Fibroblast of skin of right biceps (primary cell): ENCODE data around the gene C22orf39.

Source experiments
- DNase-seq: peaks from one replicate; pipeline ENCODE4 v3.0.0-alpha.2; 2013

The C22orf39 gene

DNA sequence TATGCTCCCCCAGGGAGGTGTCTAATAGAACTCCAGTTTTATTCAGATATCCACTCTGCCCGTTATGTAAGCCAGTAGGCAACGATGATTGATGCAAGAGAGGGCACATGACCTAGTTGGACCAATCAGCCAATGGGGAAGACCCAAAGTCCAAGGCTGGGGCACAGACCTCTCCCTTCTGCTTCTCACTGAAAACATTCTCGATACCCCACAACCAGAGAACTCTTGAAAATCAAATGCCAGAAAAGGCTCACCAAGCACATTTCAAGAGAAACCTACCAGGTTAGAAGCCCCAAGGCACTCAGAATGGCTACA is 23.4 kb downstream of the C22orf39 start:
- DNase-seq = no peak

- DNase-seq = no peak
Measured at GRCh38 chr22:19422440-19423301, 24.8 kb downstream of the C22orf39 start.

- no peak for DNase-seq
Measured at GRCh38 chr22:19420321-19420720, 27.2 kb downstream of the C22orf39 start.

DNA sequence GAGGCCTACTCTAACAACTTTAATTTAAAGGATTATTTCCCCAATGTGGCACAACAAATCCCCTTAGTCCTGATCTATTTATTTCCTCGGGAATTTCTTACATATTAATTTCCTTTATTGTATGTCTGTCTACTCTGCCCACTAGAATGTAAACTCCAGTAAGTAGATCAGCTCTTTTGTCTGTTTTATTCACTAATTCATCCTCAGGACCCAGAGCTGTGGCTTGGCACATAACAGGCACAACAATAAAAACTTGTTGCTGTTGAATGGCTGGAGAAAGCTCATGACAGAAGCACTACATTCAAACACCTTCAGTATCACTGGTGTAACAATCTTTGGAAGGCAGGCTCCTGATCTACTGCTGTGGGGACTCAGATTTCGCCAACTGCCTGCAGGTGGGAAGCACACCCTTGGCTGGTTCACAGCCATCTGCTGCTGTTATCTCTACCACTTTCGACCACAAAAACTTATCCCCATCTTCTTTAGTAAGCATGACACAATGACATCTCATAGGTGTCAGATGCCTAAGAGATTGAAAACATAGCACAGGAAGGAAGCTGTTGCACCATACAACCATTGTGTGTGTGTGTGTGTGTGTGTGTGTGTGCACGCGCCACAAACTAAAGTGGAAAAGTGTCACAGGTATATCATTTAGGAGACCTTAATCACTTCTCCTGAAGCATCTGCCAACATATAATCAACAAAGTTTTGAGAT is 27.9 kb downstream of the C22orf39 start:
- no peak for DNase-seq

DNA sequence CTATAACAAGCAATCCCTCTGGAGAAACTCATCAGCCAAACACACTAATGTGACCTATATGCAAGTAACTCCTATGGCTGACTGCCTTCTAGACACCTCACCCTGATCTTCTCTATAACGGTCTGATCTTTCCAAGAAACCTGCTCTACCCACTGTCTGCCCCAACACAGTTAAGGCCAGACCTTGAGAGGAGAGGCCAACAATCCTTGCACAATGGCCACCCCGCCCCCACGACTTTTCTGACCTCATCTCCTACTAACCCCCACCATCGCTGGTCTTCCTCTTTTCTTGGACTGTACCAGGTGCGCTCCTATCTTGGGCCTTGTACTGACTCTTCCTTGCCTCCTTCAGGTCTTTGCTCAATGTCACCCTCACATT is 28.4 kb downstream of the C22orf39 start:
- DNase-seq = no peak

DNA sequence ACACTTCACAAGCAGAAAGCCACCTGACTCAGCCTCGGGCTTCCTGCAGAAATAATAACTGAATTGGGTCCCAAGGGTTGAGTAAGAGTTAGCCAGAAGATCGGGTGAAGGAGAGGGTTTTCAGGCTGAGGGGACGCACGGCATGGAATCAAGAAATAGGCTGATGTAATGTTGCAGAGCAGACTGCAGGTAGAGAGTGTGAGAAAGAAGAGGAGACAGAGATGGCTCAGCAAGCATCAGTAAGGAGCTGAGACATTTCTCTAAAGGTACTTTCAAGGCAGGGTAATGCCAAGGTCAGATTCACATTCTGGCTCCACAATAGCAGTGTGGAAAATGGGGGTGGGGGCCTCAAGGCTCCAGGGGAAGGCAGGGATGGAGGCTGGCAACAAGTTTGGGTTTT is 34.6 kb downstream of the C22orf39 start:
- DNase-seq = no peak

DNA sequence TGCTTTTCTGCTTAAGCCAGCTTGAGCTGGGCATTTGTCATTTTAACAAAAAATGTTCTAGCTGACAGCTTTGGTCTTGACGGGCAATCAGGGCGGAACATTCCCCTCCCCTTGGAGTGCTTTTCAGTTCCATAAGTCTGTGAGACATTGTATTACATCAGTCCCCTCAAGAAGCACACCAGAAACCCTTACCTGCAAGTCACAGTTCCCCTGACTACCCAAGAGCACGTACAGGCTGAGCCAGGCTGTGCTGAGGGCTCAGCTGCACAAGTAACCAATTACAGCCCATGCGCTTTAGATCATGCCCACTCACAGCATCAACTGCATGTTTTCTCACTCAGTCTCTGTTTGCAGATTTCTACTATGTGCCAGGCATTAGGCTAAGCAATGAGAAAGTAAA is 35.0 kb downstream of the C22orf39 start:
- no peak for DNase-seq

- DNase-seq = no peak
Measured at GRCh38 chr22:19411690-19412045, 35.8 kb downstream of the C22orf39 start.

DNA sequence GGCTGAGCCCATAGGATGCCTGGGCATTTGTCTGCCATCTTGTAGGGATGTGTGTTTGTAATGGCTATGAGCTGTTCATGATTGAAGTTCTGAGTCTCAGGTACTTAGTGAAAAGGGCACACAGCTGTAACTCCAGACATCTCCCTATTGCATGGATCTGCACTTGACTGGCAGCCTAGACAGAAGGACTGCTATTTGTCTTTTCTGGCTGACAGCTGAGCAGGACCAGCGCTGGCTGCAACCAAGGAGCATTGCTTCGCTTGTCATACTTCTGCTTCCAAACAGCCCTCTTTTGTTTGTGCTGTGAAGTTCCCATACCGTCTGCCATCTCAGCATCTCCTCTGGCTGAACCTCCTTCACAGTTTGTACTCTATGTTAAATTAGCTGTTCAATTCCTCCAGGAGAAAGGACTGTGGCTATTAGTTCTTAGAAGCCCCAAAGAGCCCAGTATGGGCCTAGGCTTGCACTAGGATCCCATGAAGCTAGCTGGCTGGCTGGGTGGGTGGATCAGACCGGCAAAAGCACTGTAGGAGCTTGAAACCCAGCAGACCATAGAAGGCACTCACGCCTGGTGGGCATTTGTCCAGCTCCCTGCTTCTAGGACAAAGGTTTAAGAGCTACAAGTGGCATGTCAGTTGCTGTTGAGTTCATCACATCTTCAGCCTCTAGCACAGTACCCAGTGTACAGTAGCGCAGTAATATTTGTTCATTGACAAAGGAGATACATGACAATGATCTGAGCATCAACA is 36.4 kb downstream of the C22orf39 start:
- no peak for DNase-seq

DNA sequence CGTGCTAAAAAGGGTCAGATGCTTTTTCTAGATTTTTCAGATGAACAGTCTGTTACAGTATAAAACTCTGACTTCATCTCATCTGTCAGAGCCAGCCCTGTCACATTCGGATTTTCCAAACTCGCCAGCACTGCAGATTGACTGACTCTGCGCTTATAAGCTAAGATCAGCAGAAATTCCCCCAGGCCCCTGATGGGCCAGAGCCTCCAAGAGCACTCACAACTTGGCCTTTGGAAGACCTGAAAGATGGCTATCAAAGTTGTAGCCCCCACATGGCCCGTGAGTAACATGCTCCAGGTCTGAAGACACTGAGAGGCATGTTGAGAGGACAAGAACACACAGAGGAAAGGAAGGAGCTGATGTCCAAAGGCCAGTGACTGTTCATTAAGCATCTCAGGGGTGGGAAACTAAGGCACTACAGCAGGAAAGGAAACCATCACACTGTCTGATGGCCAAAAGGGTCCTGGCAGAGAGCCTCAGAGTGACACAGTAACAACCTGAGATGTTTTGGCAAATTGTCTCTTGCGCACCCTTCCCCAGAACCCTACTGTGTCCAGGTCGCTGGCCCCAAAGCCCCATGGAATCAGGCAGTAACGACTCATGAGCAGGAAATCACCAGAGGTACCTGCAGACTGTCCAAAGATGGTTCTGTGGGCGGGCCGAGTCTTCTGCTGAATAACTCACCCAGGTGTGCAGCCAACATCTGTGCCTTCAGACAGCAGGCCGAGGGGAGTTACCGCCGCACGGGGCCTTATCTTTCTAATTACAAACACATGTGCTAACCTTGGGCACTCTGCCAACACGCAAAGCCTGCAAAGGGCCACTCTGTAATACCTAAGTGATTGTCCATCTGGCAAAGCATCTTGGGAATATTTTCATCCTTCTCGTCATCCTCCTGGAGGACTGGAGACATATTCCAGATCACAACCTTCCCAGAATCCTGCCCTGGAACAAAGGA is 39.6 kb downstream of the C22orf39 start:
- DNase-seq = peak; percentile 57

GRCh38 chr22:19406846-19407245 is 40.7 kb downstream of the C22orf39 start:
- no peak for DNase-seq

DNA sequence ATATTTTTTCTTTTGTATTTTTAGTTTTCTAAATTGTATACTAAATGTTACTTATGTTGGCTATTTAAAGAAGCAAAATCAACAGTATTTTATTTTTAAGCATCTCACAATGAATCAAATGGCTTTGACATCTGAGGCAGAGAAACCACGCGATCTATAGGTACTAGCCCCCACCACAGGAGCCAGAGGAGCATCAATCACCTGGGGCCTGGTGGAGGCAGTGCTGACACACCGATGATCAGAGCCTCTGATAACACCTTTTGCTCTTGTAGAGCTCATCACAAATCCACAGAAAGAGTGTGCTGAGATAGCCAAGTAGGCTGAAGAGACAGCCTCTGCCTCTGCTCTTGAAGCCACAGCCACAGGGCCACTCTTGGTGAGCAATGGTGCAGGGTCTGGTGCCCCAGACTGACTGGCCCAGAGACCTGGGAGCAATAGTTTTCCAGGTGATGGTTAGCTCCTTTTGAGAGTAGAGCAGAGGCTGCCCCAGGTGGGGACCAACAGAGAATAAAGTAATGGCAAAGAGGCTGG is 41.2 kb downstream of the C22orf39 start:
- DNase-seq = no peak

DNA sequence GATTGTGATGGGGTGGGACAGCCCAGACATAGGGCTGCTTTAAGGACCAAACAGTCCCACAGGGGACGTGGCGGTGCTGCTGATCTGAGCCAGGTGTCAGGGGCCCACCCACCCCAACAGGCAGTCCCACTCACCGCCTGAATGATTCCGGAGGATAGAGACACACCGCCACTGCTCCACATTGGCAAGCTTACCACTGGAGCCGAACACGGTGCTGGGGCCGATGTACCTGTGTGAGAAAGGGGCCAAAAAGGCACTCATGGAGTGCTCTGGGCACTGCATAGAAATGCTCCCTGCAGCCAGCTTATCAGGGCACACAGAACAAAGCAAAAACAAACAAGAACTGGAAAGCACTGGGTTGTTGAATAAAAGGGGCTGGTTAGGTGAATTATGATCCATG is 41.9 kb downstream of the C22orf39 start:
- DNase-seq = no peak

- DNase-seq = no peak
Measured at GRCh38 chr22:19405133-19405532, 42.4 kb downstream of the C22orf39 start.

DNA sequence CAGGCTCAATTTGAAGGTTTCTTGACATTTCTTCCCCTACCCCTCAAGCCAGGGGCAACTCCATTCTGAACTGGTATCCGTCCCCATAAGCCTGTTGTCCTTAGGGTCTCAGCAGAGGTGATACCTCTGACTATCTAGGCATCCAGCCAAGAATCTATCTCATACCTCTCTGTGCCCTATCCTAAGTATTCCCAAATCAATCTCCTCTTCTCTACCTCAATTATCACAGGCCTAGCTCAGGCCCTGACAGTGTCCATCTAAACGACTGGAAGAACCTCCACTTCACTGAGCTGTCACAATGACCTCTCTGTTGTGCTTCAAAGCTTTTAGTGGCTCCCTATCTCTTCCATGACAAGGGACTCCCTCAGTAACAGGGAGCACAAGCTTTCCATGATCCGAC is 42.8 kb downstream of the C22orf39 start:
- DNase-seq = no peak

DNA sequence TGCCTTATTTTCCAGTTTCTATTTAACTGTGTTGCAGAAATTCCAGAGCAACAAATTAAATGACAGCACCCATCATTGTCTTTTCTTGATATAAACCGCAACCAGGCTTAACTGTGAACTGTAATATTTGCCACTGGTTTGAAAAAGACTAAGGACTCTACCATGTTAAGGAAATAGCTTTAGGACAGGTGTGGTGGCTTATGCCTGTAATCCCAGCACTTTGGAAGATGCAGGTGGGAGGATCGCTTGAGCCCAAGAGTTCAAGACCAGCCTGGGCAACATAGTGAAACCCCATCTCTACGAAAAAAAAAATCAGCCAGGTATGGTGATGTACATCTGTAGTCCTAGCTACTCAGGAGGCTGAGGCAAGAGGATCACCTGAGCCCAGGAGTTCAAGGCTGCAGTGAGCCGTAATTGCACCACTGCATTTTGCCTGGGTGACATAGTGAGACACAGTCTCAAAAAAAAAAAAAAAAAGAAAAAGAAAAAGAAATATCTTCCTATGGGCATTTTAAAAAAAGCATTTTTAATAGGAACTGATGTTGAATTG is 44.8 kb downstream of the C22orf39 start:
- DNase-seq = no peak

DNA sequence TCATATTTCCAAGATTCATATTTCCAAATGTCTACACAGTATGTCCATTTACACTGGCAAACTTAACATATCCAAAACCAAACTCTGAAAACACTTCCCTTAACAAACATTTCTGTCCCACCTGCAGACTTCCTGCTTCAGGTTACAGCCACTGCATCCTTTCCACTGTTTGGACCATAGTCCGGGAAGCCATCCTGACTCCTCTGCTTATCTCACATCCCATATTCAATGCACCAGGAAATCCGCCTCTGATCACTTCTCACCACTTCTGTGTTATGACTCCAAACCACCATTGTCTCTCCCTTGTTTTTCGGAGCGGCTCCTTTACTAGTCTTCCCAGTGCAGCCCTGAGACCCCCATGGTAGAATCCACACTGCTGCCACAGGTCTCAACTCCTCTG is 46.0 kb downstream of the C22orf39 start:
- no peak for DNase-seq

- no peak for DNase-seq
Measured at GRCh38 chr22:19400881-19401280, 46.6 kb downstream of the C22orf39 start.

- no peak for DNase-seq
Measured at GRCh38 chr22:19398652-19399051, 48.9 kb downstream of the C22orf39 start.

- DNase-seq = no peak
Measured at GRCh38 chr22:19398206-19398605, 49.3 kb downstream of the C22orf39 start.

DNA sequence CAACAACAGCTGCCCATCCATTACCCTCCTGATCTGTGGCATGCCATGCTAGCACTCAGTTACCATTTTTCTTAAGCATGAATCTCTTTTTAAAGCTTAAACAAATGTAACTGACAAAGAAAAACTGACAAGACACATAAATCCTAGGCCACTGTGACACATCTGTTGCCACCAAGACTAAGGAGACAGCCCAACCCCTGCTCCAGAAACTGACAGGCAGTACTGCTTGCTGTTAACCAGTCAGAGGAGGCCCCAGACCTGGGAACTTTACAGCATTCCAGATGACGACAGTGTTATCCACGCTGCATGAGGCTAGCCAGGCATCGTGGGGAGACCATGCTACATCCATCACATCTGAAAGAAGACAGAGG is 49.8 kb downstream of the C22orf39 start:
- no peak for DNase-seq
